ENCODE measurements around the gene PLA2G2F.

GRCh38 chr1:20090119-20090518, 49.0 kb upstream of the PLA2G2F start:
- no peak for TF ChIP-seq CTCF (IDR thresholded peaks at IDR 0.05)
- no peak for TF ChIP-seq POLR2A (IDR thresholded peaks at IDR 0.05)
